HG02798 (cell line): Measurements from ENCODE around the gene CHAF1A.

ENCODE experiments used
- ATAC-seq: cut with Tn5 transposase; IDR thresholded peaks from one replicate; pipeline ENCODE4 v1.9.1; 2021; ENCODE audit warnings: mild to moderate bottlenecking; ENCODE audit not compliant: unreplicated experiment, poor library complexity

Gene CHAF1A

DNA sequence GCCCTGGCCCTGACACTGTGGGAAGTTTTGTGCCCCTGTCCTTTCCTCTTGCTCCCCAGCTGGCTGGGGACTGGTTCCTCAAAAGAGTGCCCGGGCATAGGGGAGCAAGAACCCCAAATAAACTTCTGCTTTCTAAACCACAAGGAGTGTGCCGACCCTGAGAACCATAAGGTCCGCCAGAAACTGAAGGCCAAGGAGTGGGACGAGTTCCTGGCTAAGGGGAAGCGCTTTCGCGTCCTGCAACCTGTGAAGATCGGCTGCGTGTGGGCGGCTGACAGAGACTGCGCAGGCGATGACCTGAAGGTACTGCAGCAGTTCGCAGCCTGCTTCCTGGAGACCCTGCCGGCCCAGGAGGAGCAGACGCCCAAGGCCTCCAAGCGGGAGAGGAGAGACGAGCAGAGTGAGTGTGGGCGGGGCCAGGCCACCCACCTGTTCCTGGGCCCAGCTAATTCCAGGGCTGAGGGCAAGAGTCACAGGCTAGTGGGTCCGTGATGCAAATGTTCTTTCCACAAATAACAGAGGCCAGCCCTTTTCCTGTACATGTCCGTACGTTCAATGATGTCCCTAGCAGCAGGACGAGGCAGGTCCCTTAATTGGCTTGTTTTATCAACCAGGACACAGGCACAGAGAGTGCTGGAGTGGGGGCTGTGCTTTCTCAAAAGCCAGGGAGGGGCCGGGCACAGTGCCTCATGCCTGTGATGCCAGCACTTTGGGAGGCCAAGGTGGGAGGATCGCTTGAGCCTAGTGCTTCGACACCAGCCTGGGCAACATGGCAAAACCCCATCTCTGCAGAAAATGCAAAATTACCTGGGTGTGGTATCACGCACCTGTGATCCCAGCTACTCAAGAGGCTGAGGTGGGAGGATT lies 29.6 kb downstream of the CHAF1A start:
- ATAC-seq = no peak

- no peak for ATAC-seq
Measured at GRCh38 chr19:4432918-4433506, 30.6 kb downstream of the CHAF1A start.

GRCh38 chr19:4434391-4434790 lies 32.0 kb downstream of the CHAF1A start:
- ATAC-seq = no peak

DNA sequence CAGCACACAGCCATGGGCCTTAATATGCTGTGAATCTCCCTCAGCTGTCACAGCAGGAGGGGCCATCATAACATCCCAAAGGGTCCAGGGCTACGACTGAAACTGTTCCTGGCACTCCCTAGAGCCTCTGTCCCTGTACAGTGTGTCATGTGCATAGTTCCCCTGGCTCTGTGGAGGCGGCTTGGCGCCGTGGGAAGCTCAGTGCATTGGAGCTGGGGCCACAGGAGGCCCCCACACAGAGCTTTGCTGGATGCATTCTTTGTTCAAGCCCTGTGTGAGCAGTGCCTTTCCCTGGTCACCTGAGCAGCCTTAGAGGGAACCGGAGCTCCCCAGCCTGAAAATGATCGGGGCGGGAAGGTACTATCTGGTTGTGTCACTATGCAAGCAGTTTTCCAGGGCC lies 33.8 kb downstream of the CHAF1A start:
- ATAC-seq = no peak

DNA sequence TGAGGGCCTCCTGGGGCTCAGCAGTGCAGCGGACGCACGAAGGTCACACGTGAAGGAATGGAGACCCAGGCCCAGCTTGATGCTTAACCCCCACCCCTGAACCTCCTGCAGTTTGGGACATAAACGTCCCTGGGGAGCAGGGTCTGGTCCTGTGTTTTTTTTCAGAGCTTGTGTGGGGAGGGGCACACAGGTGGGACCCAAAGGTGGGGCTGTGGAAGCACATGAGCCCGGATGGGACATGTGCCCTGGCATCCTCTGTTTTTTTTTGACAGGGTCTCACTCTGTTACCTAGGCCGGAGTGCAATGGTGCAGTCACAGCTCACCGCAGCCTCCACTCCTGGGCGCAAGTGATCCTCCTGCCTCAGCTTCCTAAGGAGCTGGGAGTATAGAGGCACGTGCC lies 34.7 kb downstream of the CHAF1A start:
- ATAC-seq = no peak

GRCh38 chr19:4439243-4439642 lies 36.8 kb downstream of the CHAF1A start:
- ATAC-seq = no peak

- ATAC-seq = no peak
Measured at GRCh38 chr19:4441994-4442818, 39.8 kb downstream of the CHAF1A start.

DNA sequence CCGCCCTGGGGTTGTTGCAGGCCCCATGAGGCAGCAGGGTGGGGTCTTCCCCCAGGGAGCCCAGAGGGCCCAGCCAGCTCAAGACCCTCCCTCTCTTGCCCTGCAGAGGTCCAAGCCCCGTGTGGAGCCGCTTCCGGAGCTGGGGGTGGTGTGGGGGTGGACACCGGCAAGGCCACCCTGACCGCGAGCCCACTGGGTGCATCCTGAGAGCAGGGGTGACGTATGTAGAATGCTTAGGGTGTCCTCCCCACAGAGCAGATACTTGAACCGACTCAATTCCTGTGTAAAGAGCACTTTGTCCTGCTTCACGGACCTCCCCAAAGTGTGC lies 40.3 kb downstream of the CHAF1A start:
- no peak for ATAC-seq

- ATAC-seq = no peak
Measured at GRCh38 chr19:4443188-4443587, 40.7 kb downstream of the CHAF1A start.

DNA sequence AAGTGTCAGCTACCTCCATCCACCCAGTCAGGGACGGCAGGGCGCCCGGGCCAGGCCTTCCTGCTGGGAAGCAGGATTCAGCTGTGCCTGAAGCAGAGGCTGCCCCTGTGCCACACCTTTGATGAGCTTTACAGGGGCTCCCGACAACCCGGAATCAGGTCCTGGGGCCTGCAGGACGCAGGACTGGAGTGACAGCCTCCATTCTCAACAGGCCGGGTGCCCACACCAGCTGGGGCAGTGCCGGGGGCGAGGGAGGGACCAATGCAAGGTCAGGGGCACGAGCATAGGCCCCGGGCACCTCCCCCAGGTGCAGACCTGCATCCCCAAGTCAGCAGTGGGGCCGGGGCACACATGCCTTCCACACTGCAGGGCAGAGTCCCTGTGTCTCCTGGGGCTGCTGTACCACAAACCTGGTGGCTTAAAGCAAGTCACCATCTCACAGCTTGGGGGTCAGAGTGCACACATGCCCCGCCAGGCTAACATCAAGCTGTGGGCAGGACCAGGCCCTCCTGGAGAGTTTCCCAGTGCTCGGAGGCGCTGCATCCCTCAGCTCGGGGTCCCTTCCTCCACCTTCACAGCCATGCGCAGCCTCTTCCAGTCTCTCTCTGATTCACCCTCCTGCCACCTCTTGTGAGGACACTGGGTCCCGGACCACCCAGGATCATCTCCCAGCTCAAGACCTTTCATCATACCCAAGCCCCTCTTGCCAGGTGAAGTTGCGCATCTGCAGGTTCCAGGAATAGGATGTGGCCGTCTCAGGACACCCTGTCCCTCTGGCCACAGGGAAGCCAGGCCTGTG lies 41.7 kb downstream of the CHAF1A start:
- no peak for ATAC-seq

- no peak for ATAC-seq
Measured at GRCh38 chr19:4444765-4445741, 42.6 kb downstream of the CHAF1A start.

- ATAC-seq = no peak
Measured at GRCh38 chr19:4445963-4446703, 43.7 kb downstream of the CHAF1A start.

GRCh38 chr19:4446704-4447200 lies 44.3 kb downstream of the CHAF1A start:
- no peak for ATAC-seq

DNA sequence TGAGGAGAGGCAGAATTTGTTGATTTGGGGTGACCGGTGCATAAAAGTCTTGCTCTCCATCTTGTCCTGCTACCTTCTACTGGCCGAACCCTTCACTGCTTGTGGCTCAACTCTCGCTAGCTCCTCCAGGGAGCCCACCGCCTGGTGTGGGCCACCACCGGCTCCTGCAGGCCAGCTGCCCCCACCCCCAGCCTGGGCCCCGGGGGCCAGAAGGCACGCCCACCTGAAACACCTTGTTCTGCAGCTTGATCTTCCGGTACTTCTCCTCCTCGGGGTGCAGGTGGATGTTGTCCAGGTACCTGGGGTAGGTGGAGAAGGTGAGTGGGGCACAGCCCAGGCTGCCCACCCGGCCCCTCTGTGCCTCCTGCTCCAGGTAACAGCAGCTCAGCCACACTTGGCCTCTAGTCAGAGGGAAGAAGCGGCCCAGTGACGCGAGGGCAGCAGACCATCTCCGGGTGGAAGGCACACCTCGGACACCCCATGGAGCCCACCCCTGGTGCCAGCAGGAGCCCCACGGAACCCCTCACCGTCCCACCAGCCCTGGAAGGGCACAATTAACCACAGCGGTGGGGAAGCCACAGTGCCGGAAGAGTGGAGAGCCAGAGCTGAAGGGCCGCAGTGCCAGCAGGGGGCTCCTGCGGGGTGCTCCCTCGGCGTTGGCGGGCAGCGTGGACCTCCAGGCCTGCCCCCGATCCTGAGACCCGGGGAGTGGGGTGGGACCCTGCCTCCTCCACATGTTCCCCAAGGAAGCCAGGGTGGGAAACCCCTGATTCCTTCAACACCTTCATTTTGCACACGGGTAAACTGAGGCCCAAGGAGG lies 45.1 kb downstream of the CHAF1A start:
- no peak for ATAC-seq

DNA sequence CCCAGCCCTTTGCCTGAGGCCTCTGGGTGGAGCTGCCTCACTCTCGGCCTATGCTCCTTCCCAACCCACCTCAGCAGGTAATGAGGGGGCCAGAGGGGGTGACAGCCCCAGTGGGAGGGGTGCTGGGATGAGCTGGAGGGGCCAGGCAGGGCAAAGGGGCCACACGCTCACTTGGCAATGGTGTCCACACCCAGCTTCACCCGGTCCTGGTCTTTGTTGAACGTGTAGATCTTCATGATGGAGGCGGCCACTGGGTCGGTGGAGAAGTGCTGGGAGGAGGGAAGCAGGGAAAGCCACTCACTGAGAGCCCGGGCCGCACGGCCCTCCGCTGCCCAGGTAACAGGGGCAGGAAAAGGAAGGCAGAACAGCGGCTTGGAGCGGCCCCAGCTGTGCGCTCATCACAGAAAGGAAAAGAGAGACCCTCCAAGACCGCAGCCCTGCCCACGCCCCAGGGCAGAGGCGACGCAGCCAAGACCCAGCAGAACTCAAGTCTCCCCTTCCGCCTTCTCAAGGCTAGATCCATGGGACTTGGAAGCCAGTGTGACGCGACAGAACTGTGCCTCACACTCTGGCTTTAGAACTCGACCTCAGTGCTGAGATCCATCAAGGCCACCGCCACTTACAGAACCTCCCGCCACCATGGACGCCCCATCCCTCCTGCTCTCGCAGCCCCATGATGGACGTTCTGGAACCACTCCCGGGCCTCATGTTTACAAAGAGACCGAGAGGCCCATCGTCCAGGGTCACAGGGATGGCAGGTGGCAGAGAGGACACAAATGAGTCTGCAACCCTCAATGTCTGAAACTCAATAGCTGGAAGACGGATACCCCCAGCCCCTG lies 45.9 kb downstream of the CHAF1A start:
- no peak for ATAC-seq

DNA sequence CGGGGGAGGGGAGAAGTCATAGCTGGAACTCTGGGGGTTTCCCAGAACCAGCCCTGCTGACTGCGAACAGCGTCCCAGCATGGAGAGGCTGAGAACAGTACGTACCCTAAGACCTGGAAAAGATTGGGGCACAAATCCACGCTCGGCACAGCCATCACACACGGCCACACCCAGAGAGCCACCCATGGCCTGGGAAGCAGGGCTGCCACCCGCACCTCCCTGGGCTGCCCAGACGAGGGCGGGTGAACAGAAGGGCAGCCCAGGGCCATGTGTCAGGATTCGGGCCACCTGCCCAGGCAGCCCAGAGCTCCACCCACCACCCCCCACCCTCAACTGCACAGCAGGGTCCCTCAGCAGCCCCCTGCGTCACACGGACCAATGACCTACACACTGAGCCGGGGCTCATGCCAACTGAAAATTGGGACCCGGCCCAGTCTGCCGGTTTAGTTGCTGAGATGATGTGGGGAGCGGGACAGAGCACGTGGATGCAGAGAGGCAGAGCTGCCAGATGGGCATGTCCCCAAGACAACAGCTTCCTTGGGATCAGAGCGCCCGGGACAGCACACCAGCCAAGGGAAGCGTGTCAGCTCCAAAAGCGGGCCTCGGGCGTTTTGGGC lies 46.7 kb downstream of the CHAF1A start:
- no peak for ATAC-seq
